Activated CD8-positive, alpha-beta T cell treated with anti-CD3 and anti-CD28 coated beads for 36 hours (primary cell): ENCODE measurements around the gene ATP9B. TPM values are rescaled to one million over a fixed set of nuclear protein-coding genes. Genes with fewer than 3 reads are reported as not detected.

Experiments
- ATAC-seq: fragments of 200-7000 bp; cut with Tn5 transposase; one replicate; pipeline ENCODE4 v1.10.0; 2021; ENCODE audit warnings: mild to moderate bottlenecking, moderate library complexity
- CTCF ChIA-PET: fragments of 350-600 bp; sonication (Branson Sonifier 250); formaldehyde crosslinking; loops from one replicate; lab custom pipeline; 2021; ENCODE audit warnings: antibody characterized with exemption; lab: Charles Lee
- POLR2A ChIA-PET: fragments of 350-600 bp; sonication (Branson Sonifier 250); formaldehyde crosslinking; loops from one replicate; lab custom pipeline; 2021; ENCODE audit warnings: antibody characterized with exemption; lab: Charles Lee
- DNase-seq: peaks from one replicate; pipeline ENCODE4 v3.0.0-alpha.2; 2020
- H3K27ac Mint-ChIP-seq: one replicate; pipeline ENCODE4 v1.8.0; 2021; ENCODE audit warnings: mild to moderate bottlenecking, mixed read lengths
- H3K27me3 Mint-ChIP-seq: one replicate; pipeline ENCODE4 v1.8.0; 2021; ENCODE audit warnings: mixed read lengths
- H3K36me3 Mint-ChIP-seq: one replicate; pipeline ENCODE4 v1.8.0; 2021; ENCODE audit warnings: low read depth, mixed read lengths
- H3K4me1 Mint-ChIP-seq: one replicate; pipeline ENCODE4 v1.8.0; 2021; ENCODE audit warnings: low read depth, mixed read lengths
- H3K4me3 Mint-ChIP-seq: one replicate; pipeline ENCODE4 v1.8.0; 2021; ENCODE audit warnings: mild to moderate bottlenecking, moderate library complexity, mixed read lengths
- H3K9me3 Mint-ChIP-seq: one replicate; pipeline ENCODE4 v1.8.0; 2021; ENCODE audit warnings: mixed read lengths
- intact Hi-C: fragments of 100-400 bp; cut with micrococcal nuclease; formaldehyde crosslinking; loops from one replicate; pipeline ENCODE4 v1.10.0; 2022
- total RNA-seq, 2 experiments: library from RNA; stranded (reverse); gene quantifications; one replicate each; pipeline ENCODE4 v1.2.3, GENCODE V29; 2021
- TF ChIP-seq, protein P1 (sequence below): fragments of 200-600 bp; IDR thresholded peaks from one replicate; pipeline ENCODE4 v1.8.0; 2022; ENCODE audit warnings: antibody characterized with exemption, mild to moderate bottlenecking

ATP9B gene
- total RNA-seq, 2 experiments from 2014 or later = 18.9 to 21.1 TPM

GRCh38 chr18:79402209-79402576, 333.0 kb downstream of the ATP9B start:
- Mint-ChIP-seq H3K36me3 (peaks cover 67% of the 10 kb centered on the region), H3K4me1 (peaks cover 56% of the 10 kb centered on the region), H3K4me3 (peak overlapping the region; percentile 84), H3K27me3 (no peaks in the 10 kb centered on the region), H3K9me3 (peaks cover 2% of the 10 kb centered on the region), H3K27ac (peak overlapping the region; percentile 91)
- DNase-seq (no peak), ATAC-seq (no peak)
- TF ChIP-seq, protein P1, sequence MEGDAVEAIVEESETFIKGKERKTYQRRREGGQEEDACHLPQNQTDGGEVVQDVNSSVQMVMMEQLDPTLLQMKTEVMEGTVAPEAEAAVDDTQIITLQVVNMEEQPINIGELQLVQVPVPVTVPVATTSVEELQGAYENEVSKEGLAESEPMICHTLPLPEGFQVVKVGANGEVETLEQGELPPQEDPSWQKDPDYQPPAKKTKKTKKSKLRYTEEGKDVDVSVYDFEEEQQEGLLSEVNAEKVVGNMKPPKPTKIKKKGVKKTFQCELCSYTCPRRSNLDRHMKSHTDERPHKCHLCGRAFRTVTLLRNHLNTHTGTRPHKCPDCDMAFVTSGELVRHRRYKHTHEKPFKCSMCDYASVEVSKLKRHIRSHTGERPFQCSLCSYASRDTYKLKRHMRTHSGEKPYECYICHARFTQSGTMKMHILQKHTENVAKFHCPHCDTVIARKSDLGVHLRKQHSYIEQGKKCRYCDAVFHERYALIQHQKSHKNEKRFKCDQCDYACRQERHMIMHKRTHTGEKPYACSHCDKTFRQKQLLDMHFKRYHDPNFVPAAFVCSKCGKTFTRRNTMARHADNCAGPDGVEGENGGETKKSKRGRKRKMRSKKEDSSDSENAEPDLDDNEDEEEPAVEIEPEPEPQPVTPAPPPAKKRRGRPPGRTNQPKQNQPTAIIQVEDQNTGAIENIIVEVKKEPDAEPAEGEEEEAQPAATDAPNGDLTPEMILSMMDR = no peak
- intact Hi-C loops = loop anchor here (5.0 kb wide), 1 partner anchor 35 kb away; no protein-coding TSS in a partner anchor
- ChIA-PET POLR2A (interaction anchor here (1.5 to 2.3 kb wide), 2 partner anchors 9 to 118 kb away, joined by 3 to 11 read pairs; no protein-coding TSS in a partner anchor), CTCF (interaction anchor here (1.1 to 6.2 kb wide), 2 partner anchors 23 to 52 kb away, joined by 3 to 44 read pairs; no protein-coding TSS in a partner anchor)

GRCh38 chr18:79402977-79403722, 334.0 kb downstream of the ATP9B start:
- ChIA-PET POLR2A (interaction anchor here (1.0 to 2.3 kb wide), 5 partner anchors 10 to 121 kb away, joined by 3 to 11 read pairs (median 4); no protein-coding TSS in a partner anchor), CTCF (interaction anchor here (1.1 to 6.2 kb wide), 4 partner anchors 24 to 125 kb away, joined by 3 to 44 read pairs (median 8); no protein-coding TSS in a partner anchor)
- Mint-ChIP-seq H3K36me3 (peaks cover 67% of the 10 kb centered on the region), H3K27me3 (no peaks in the 10 kb centered on the region), H3K9me3 (peaks cover 2% of the 10 kb centered on the region), H3K27ac (peak overlapping the region; percentile 91), H3K4me1 (peaks cover 63% of the 10 kb centered on the region), H3K4me3 (peak overlapping the region; percentile 84)
- intact Hi-C loops = loop anchor here (5.0 kb wide), 1 partner anchor 34 kb away; no protein-coding TSS in a partner anchor
- TF ChIP-seq, protein P1 = no peak
- ATAC-seq (no peak), DNase-seq (no peak)

GRCh38 chr18:79403723-79404566, 334.8 kb downstream of the ATP9B start:
- Mint-ChIP-seq H3K4me1 (peaks cover 59% of the 10 kb centered on the region), H3K27me3 (no peaks in the 10 kb centered on the region), H3K9me3 (peaks cover 2% of the 10 kb centered on the region), H3K4me3 (peak overlapping the region; percentile 84), H3K36me3 (peaks cover 60% of the 10 kb centered on the region), H3K27ac (peak overlapping the region; percentile 91)
- DNase-seq (no peak), ATAC-seq (no peak)
- intact Hi-C loops = loop anchor here (5.0 kb wide), 1 partner anchor 33 kb away; no protein-coding TSS in a partner anchor
- TF ChIP-seq, protein P1 = no peak
- POLR2A ChIA-PET = interaction anchor here (1.0 to 2.3 kb wide), 6 partner anchors 10 to 120 kb away, joined by 3 to 11 read pairs (median 4); no protein-coding TSS in a partner anchor
- CTCF ChIA-PET = interaction anchor here (1.2 to 6.2 kb wide), 4 partner anchors 25 to 126 kb away, joined by 4 to 44 read pairs (median 10); no protein-coding TSS in a partner anchor

DNA sequence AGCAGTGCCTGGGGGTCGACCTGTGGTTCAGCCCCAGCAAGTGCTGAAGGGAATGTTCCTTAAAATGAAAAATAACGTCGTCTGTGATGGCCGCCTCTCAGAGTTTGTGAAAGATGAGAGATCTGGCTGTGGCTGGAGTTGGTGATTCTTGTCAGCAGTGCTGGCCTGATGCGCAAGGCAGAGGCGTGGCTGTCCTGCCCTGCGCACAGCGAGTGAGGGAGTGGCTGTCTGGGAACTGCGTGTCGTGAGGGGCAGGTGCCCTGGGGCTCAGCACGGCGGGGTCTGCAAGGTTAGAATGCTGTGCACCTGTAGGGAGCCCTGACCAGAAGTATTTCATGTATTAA, 335.3 kb downstream of the ATP9B start:
- Mint-ChIP-seq H3K4me1 (peaks cover 58% of the 10 kb centered on the region), H3K36me3 (peaks cover 56% of the 10 kb centered on the region), H3K27me3 (no peaks in the 10 kb centered on the region), H3K27ac (peak overlapping the region; percentile 91), H3K4me3 (peak overlapping the region; percentile 84), H3K9me3 (peaks cover 2% of the 10 kb centered on the region)
- DNase-seq (no peak), ATAC-seq (no peak)
- POLR2A ChIA-PET = interaction anchor here (0.9 to 2.2 kb wide), 4 partner anchors 11 to 279 kb away, joined by 3 to 9 read pairs (median 5); no protein-coding TSS in a partner anchor
- CTCF ChIA-PET = interaction anchor here (1.2 to 6.2 kb wide), 4 partner anchors 25 to 125 kb away, joined by 4 to 44 read pairs (median 10); no protein-coding TSS in a partner anchor
- TF ChIP-seq, protein P1 = no peak
- intact Hi-C loops = loop anchor here (5.0 kb wide), 1 partner anchor 33 kb away; no protein-coding TSS in a partner anchor
